Trophoblast cell (in vitro differentiated cells and primary cell): ENCODE results near the gene CDC37.

Experiments
- DNase-seq, 2 donors: peaks; one replicate each; pipeline ENCODE4 v3.0.0-alpha.2; 2016
- H2AFZ ChIP-seq: 2 replicates; pipeline ENCODE4 v1.6.1; 2013; ENCODE audit warnings: low read length, moderate library complexity, mild to moderate bottlenecking; ENCODE audit not compliant: insufficient read depth, poor library complexity
- H2AK5ac ChIP-seq: 2 replicates; pipeline ENCODE4 v1.6.1; 2013; ENCODE audit warnings: mild to moderate bottlenecking, low read length
- H2BK120ac ChIP-seq: 2 replicates; pipeline ENCODE4 v1.6.1; 2013; ENCODE audit warnings: low read length, mild to moderate bottlenecking, moderate library complexity; ENCODE audit not compliant: insufficient read depth, poor library complexity
- H2BK12ac ChIP-seq: 2 replicates; pipeline ENCODE4 v1.6.1; 2013; ENCODE audit warnings: mild to moderate bottlenecking, low read length, moderate library complexity
- H2BK5ac ChIP-seq: 2 replicates; pipeline ENCODE4 v1.6.1; 2013; ENCODE audit warnings: low read length, low read depth, moderate library complexity, mild to moderate bottlenecking; ENCODE audit not compliant: poor library complexity
- H3K14ac ChIP-seq: 2 replicates; pipeline ENCODE4 v1.6.1; 2013; ENCODE audit warnings: mild to moderate bottlenecking, low read length
- H3K18ac ChIP-seq: 2 replicates; pipeline ENCODE4 v1.6.1; 2013; ENCODE audit warnings: mild to moderate bottlenecking, low read length
- H3K23ac ChIP-seq: 2 replicates; pipeline ENCODE4 v1.6.1; 2013; ENCODE audit warnings: low read length
- H3K27ac ChIP-seq: 2 replicates; pipeline ENCODE4 v1.5.1; 2013; ENCODE audit warnings: low read depth, mild to moderate bottlenecking, inconsistent platforms, low read length, moderate library complexity
- H3K27me3 ChIP-seq: 2 replicates; pipeline ENCODE4 v1.6.1; 2013; ENCODE audit warnings: inconsistent platforms, mild to moderate bottlenecking, low read length, moderate library complexity; ENCODE audit not compliant: insufficient read depth
- H3K36me3 ChIP-seq, 2 experiments: 1 replicate in 1 of 2; 2 replicates in 1 of 2; pipeline ENCODE4 v1.6.1; 2013; ENCODE audit warnings: low read length in 2 of 2, mild to moderate bottlenecking in 2 of 2, moderate library complexity in 1 of 2; ENCODE audit not compliant: insufficient read depth in 2 of 2, control insufficient read depth in 1 of 2
- H3K4ac ChIP-seq: 2 replicates; pipeline ENCODE4 v1.6.1; 2013; ENCODE audit warnings: low read depth, mild to moderate bottlenecking, low read length, moderate library complexity
- H3K4me1 ChIP-seq, 2 experiments: 1 replicate in 1 of 2; 2 replicates in 1 of 2; pipeline ENCODE4 v1.6.1; 2013; ENCODE audit warnings: low read length in 2 of 2, mild to moderate bottlenecking in 2 of 2, moderate library complexity in 1 of 2; ENCODE audit not compliant: insufficient read depth in 2 of 2, control insufficient read depth in 1 of 2
- H3K4me2 ChIP-seq: 2 replicates; pipeline ENCODE4 v1.6.1; 2013; ENCODE audit warnings: inconsistent platforms, mild to moderate bottlenecking, low read length, moderate library complexity
- H3K4me3 ChIP-seq: 2 replicates; pipeline ENCODE4 v1.5.1; 2013; ENCODE audit warnings: mild to moderate bottlenecking, low read depth, low read length, inconsistent platforms
- H3K79me1 ChIP-seq: one replicate; pipeline ENCODE4 v1.6.1; 2013; ENCODE audit warnings: low read length
- H3K79me2 ChIP-seq: 2 replicates; pipeline ENCODE4 v1.6.1; 2013; ENCODE audit warnings: low read length, mild to moderate bottlenecking; ENCODE audit not compliant: control insufficient read depth, insufficient read depth, poor library complexity
- H3K9ac ChIP-seq: 2 replicates; pipeline ENCODE4 v1.6.1; 2013; ENCODE audit warnings: mild to moderate bottlenecking, low read length
- H3K9me3 ChIP-seq: 2 replicates; pipeline ENCODE4 v1.6.1; 2013; ENCODE audit warnings: low read depth, mild to moderate bottlenecking, control low read depth, inconsistent platforms, low read length; ENCODE audit not compliant: insufficient read depth
- H4K12ac ChIP-seq: 2 replicates; pipeline ENCODE4 v1.6.1; 2013; ENCODE audit warnings: low read depth, mild to moderate bottlenecking, low read length, moderate library complexity
- H4K8ac ChIP-seq: 2 replicates; pipeline ENCODE4 v1.6.1; 2013; ENCODE audit warnings: low read depth, mild to moderate bottlenecking, low read length, moderate library complexity
- H4K91ac ChIP-seq: one replicate; pipeline ENCODE4 v1.6.1; 2013; ENCODE audit warnings: low read depth, mild to moderate bottlenecking, low read length, moderate library complexity
- WGBS: extraction: QIAGEN DNeasy Blood & Tissue Kit; methylation state at CpG from one replicate; pipeline ENCODE4 v1.1.7; 2013; ENCODE audit warnings: missing lambda C conversion rate; ENCODE audit not compliant: insufficient read length, insufficient coverage; ENCODE audit errors: extremely low coverage; 5-methylcytosine and 5-hydroxymethylcytosine counted together

Gene CDC37

DNA sequence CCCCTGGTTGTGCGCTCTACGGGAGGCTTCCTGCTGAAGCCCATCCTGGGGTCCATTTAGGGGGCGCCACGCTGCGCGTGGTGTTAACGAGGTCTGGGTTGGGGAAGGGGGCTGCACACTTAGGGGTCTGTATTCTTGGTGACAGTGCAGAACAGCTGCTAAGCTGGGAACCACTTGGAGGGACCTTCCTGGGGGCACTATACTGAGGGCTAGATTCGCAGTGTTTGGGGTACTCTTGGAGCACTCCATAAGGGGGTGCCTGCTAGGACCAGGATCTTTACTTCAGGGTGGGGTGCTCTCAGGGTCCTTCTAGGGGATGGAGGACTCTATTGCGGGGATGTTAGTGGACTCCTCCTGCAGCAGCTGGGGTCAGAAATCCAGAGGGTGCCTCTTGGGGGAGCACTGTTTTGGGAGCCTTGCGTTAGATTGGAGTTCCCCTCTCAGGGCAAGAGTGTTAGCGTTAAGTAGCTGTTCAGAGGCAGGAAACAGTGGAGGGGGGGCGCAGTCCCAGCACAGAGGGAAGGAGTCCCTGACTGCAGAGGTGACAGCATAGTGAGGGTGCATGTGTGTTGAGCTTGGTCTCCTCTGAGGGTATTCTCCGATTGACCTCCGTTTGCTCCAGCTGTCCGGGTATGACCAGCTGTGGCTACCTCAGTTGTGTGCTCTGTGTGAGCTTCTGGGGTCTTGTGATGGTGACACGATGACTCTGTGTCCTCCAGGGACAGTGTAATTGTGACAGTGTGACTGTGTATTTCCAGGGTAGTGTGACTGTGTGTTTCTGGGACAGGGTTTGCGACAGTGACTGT, 18.1 kb upstream of the CDC37 start:
- H2AFZ ChIP-seq, result no peak overlapping the region
- H3K4me3 ChIP-seq, result peak overlapping the region; percentile 10
- H3K4ac ChIP-seq, result no peak overlapping the region
- H2AK5ac ChIP-seq, result no peak overlapping the region
- peaks cover 13% of the 10 kb centered on the region for H3K9me3 ChIP-seq
- H3K4me1 ChIP-seq, result peaks cover 3 to 16% of the 10 kb centered on the region in 2 experiments
- no peaks in the 10 kb centered on the region for H3K36me3 ChIP-seq
- no peak overlapping the region for H3K9ac ChIP-seq
- H3K79me1 ChIP-seq, result peaks cover 3% of the 10 kb centered on the region
- peaks cover 60% of the 10 kb centered on the region for H3K27me3 ChIP-seq
- H2BK12ac ChIP-seq, result no peak overlapping the region
- no peak overlapping the region for H4K12ac ChIP-seq
- H2BK5ac ChIP-seq, result no peak overlapping the region
- H2BK120ac ChIP-seq, result no peak overlapping the region
- no peak overlapping the region for H3K18ac ChIP-seq
- peak overlapping the region; percentile 65 for H3K4me2 ChIP-seq
- H4K91ac ChIP-seq, result no peak overlapping the region
- H3K14ac ChIP-seq, result no peak overlapping the region
- no peak overlapping the region for H4K8ac ChIP-seq
- no peak for DNase-seq
- H3K23ac ChIP-seq, result peak overlapping the region; percentile 14
- no peak overlapping the region for H3K27ac ChIP-seq
- H3K79me2 ChIP-seq, result no peaks in the 10 kb centered on the region
- WGBS, result no CpG with 5 or more reads among the region's 17 CpGs

DNA sequence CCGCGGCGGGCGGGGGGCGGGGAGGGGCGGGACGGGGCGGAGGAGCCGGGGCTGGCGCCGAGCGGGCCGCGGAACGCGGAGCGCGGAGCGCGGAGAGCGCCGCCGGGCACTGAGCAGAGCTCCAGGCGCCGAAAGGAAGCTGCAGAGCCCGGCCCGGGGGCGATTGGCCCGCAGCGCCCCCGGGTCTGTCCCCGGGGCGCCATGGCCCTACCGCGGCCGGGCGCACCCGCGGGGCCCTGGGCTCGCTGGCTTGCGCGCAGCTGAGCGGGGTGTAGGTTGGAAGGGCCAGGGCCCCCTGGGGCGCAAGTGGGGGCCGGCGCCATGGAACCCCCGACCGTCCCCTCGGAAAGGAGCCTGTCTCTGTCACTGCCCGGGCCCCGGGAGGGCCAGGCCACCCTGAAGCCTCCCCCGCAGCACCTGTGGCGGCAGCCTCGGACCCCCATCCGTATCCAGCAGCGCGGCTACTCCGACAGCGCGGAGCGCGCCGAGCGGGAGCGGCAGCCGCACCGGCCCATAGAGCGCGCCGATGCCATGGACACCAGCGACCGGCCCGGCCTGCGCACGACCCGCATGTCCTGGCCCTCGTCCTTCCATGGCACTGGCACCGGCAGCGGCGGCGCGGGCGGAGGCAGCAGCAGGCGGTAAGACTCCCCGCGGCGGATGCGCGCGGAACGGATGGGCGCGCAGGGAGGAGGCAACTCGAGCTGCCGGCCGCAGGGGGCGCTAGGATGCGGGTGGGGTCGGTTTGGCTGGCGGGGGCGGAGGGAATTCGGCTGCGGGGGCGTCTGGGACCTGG, 17.3 kb upstream of the CDC37 start, which contains the start of gene PDE4A:
Gene PDE4A (plus strand): TSS at position 95 of the 796 bp plus-strand sequence. CDS start 227 bp downstream, at position 322.
- Histone ChIP-seq H2AFZ (no peak within 1 kb of the TSS), H4K12ac (no peak within 1 kb of the TSS), H3K27ac (no peak within 1 kb of the TSS), H4K91ac (no peak within 1 kb of the TSS), H4K8ac (no peak within 1 kb of the TSS), H2AK5ac (no peak within 1 kb of the TSS), H3K4me2 (peak within 1 kb of the TSS; percentile 65), H3K9me3 (peaks cover 13% of the 10 kb centered on the region), H3K36me3 (no peaks in the 10 kb centered on the region), H3K79me1 (peaks cover 3% of the 10 kb centered on the region), H2BK12ac (no peak within 1 kb of the TSS), H3K4me1 (peaks cover 3 to 18% of the 10 kb centered on the region in 2 experiments), H2BK5ac (no peak within 1 kb of the TSS), H3K27me3 (peaks cover 60% of the 10 kb centered on the region), H3K4me3 (peak within 1 kb of the TSS; percentile 10), H3K79me2 (no peaks in the 10 kb centered on the region), H3K9ac (no peak within 1 kb of the TSS), H2BK120ac (no peak within 1 kb of the TSS), H3K4ac (no peak within 1 kb of the TSS), H3K14ac (no peak within 1 kb of the TSS), H3K23ac (no peak within 1 kb of the TSS), H3K18ac (no peak within 1 kb of the TSS)
- WGBS, result no CpG with 5 or more reads among the region's 104 CpGs
- peak in 1 of 2 donors; percentile 54 for DNase-seq

DNA sequence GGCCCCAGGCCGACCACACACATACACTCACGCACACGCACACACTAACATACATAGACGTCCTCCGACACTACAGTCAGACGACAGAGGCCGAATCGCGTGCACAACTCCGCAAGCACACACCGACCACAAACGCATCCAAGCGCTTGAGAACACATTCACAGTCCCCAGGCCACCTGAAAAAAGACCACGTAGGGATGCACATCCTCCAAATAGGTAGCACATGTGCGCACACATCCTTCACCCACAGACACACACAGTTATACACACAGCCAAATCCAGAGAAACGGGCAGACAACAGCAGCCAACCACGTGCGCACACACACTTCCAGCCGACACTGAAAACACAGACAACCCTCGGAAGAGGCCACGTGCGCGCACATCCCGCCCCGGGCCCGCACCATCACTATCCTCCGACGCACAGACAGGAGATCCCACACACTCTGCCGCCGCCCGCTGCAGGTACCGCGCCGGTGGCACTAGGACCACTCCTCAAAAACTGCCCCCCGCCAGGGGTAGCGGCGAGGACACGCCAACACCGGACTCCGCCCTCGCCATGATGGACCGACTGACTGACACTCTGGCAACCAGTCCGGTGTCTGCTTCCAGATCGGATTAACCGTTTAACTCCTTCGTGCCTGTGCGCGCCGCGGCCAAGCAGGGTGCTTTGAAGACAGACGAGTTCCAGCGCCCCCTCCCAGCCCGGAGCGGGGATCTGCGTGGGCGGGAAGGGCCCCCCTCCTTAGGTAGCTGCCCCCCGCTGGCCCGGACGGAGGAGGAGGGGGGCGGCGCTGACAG, 16.5 kb upstream of the CDC37 start:
- H3K27me3 ChIP-seq, result peaks cover 60% of the 10 kb centered on the region
- peaks cover 3% of the 10 kb centered on the region for H3K79me1 ChIP-seq
- no peak overlapping the region for H2BK12ac ChIP-seq
- H3K18ac ChIP-seq, result no peak overlapping the region
- H3K4me2 ChIP-seq, result peak overlapping the region; percentile 46
- no peaks in the 10 kb centered on the region for H3K79me2 ChIP-seq
- no peak overlapping the region for H2BK120ac ChIP-seq
- H3K36me3 ChIP-seq, result no peaks in the 10 kb centered on the region
- H3K4me1 ChIP-seq, result peaks cover 3 to 18% of the 10 kb centered on the region in 2 experiments
- DNase-seq, result no peak
- no peak overlapping the region for H3K9ac ChIP-seq
- H3K23ac ChIP-seq, result no peak overlapping the region
- no peak overlapping the region for H4K12ac ChIP-seq
- H3K27ac ChIP-seq, result no peak overlapping the region
- no peak overlapping the region for H4K91ac ChIP-seq
- no peak overlapping the region for H2BK5ac ChIP-seq
- no peak overlapping the region for H3K14ac ChIP-seq
- no peak overlapping the region for H2AK5ac ChIP-seq
- H3K9me3 ChIP-seq, result peaks cover 13% of the 10 kb centered on the region
- no peak overlapping the region for H2AFZ ChIP-seq
- no peak overlapping the region for H3K4ac ChIP-seq
- H3K4me3 ChIP-seq, result peak overlapping the region; percentile 10
- WGBS, result no CpG with 5 or more reads among the region's 61 CpGs
- H4K8ac ChIP-seq, result no peak overlapping the region

DNA sequence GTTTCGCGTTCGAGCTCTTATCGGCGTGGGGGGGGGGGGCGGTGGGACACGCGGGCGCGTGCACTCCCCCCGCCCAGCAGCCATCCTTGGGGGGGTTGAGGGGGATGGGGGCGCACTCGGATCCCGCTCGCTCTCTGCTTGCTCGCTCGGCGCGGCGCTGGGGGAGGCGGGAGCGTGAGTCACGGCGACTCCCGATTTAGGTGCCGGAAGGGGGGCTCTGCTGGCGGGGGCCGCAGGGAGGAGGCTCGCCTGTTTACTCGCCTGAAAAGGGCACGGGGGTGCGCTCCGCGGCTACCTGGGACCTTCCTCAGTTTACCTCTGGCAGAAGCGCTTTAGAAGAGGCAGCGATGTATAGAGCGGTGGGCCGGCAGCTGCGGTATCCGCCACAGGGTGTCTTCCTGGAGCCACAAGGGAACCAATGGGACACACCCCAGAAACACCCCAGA, 15.9 kb upstream of the CDC37 start:
- Histone ChIP-seq H2AK5ac (no peak overlapping the region), H3K18ac (no peak overlapping the region), H2BK12ac (no peak overlapping the region), H3K9ac (no peak overlapping the region), H3K4ac (no peak overlapping the region), H4K8ac (no peak overlapping the region), H4K91ac (no peak overlapping the region), H3K4me2 (peak overlapping the region; percentile 46), H3K27me3 (peaks cover 56% of the 10 kb centered on the region), H3K4me3 (no peak overlapping the region), H3K27ac (no peak overlapping the region), H2AFZ (no peak overlapping the region), H4K12ac (no peak overlapping the region), H3K23ac (no peak overlapping the region), H2BK120ac (no peak overlapping the region), H3K9me3 (peaks cover 12% of the 10 kb centered on the region), H2BK5ac (no peak overlapping the region), H3K4me1 (peaks cover 3 to 17% of the 10 kb centered on the region in 2 experiments), H3K36me3 (no peaks in the 10 kb centered on the region), H3K79me1 (peaks cover 3% of the 10 kb centered on the region), H3K79me2 (no peaks in the 10 kb centered on the region), H3K14ac (no peak overlapping the region)
- no peak for DNase-seq
- WGBS, result no CpG with 5 or more reads among the region's 40 CpGs
